Measurements from ENCODE around the gene RAET1L. TPM values are rescaled to one million over a fixed set of nuclear protein-coding genes. Genes with fewer than 3 reads are reported as not detected.

Gene RAET1L
- total and polyA plus RNA-seq, 2 donors (not counting 3 experiments of a cell fraction or from before 2014, with no cell fraction given), result not detected

GRCh38 chr6:150032598-150032997 is 7.3 kb upstream of the RAET1L start:
- ChIA-PET POLR2A (no interaction called here), CTCF (no interaction called here)
- DNase-seq (ENCODE audit: low read depth, low spot score) (no peak), FAIRE-seq (no peak)
- TF ChIP-seq GATA2 (IDR thresholded peaks at IDR 0.05; ENCODE audit: insufficient read depth, insufficient read length, low read depth, low read length) (no peak), MAX (IDR thresholded peaks at IDR 0.05; ENCODE audit: insufficient read depth, insufficient read length) (no peak), FOS (IDR thresholded peaks at IDR 0.05; ENCODE audit: borderline replicate concordance, insufficient read depth, low read length) (no peak), EZH2 (IDR thresholded peaks at IDR 0.05; ENCODE audit: borderline replicate concordance, low read depth, low read length, severe bottlenecking) (no peak), JUN (IDR thresholded peaks at IDR 0.05; ENCODE audit: borderline replicate concordance, insufficient read depth, insufficient read length, low read depth) (no peak), POLR2AphosphoS5 (IDR thresholded peaks at IDR 0.05; ENCODE audit: insufficient read depth, low read depth, low read length) (no peak), CTCF (IDR thresholded peaks at IDR 0.05; ENCODE audit: extremely low read depth in 1 of 2, insufficient read depth in 1 of 2, low read depth in 1 of 2, low read length in 2 of 2) (no peak), MYC (IDR thresholded peaks at IDR 0.05; ENCODE audit: low read depth, low read length) (no peak), POLR2A (IDR thresholded peaks at IDR 0.05; ENCODE audit: low read depth, low read length) (no peak)
- dilution Hi-C loops (cut with MboI; ENCODE audit: extremely low pct_ligation_motif_present, low sequenced_read_pairs) (no loop called here), intact Hi-C loops (cut with micrococcal nuclease) (no loop called here)
- Histone ChIP-seq H2AFZ (ENCODE audit: low read depth, low read length) (no peak overlapping the region), H3K4me1 (ENCODE audit: control insufficient read depth, extremely low read depth, insufficient read depth, low read length) (no peaks in the 10 kb centered on the region), H3K9me1 (replicated peaks; ENCODE audit: control insufficient read depth, extremely low read depth, insufficient read depth, low read length) (no peaks in the 10 kb centered on the region), H3K4me2 (ENCODE audit: insufficient read depth, low read length) (no peak overlapping the region), H3K36me3 (ENCODE audit: control insufficient read depth in 2 of 2, extremely low read depth in 1 of 2, insufficient read depth in 2 of 2, low read length in 2 of 2) (no peaks in the 10 kb centered on the region), H3K4me3 (replicated peaks in 1 of 3; ENCODE audit: insufficient read depth in 1 of 3, low read depth in 1 of 3, low read length in 3 of 3) (no peak overlapping the region), H3K27ac (ENCODE audit: insufficient read depth, low read depth, low read length) (no peak overlapping the region), H3K27me3 (ENCODE audit: control insufficient read depth in 2 of 2, insufficient read depth in 2 of 2, low read length in 2 of 2) (peaks cover 39 to 52% of the 10 kb centered on the region in 2 experiments), H3K9ac (replicated peaks; ENCODE audit: extremely low read depth, insufficient read depth, low read length) (no peak overlapping the region), H3K9me3 (replicated peaks; ENCODE audit: control insufficient read depth, insufficient read depth, low read length) (no peaks in the 10 kb centered on the region), H4K20me1 (replicated peaks; ENCODE audit: control insufficient read depth, extremely low read depth, insufficient read depth, low read length) (no peaks in the 10 kb centered on the region), H3K79me2 (ENCODE audit: control insufficient read depth, insufficient read depth, low read length) (no peaks in the 10 kb centered on the region)
- no TSS peak for BruUV-seq (replicated peaks)
